H1 (cell line): Measurements from ENCODE around the gene PTPN21. TPM values are rescaled to one million over a fixed set of nuclear protein-coding genes. Genes with fewer than 3 reads are reported as not detected.

Source experiments
- CTCF ChIA-PET: fragments of 300-600 bp; sonication (Branson Sonifier 250); formaldehyde crosslinking; loops from one replicate; lab custom pipeline; 2021; ENCODE audit not compliant: partially characterized antibody; lab: Charles Lee
- POLR2A ChIA-PET: fragments of 300-600 bp; sonication (Branson Sonifier 250); formaldehyde crosslinking; loops from one replicate; lab custom pipeline; 2021; ENCODE audit warnings: inconsistent platforms; ENCODE audit not compliant: partially characterized antibody; lab: Charles Lee
- DNase-seq, 2 experiments: peaks; one replicate each; pipeline versions ENCODE4 v3.0.0 to v3.0.0-alpha.2; 2010 to 2022; ENCODE audit warnings: low spot score in 2 of 2, low read depth in 1 of 2, mixed read lengths in 1 of 2
- FAIRE-seq: peaks from 2 replicates; lab custom pipeline; 2011; peaks lifted over from hg19 to GRCh38; lab: Jason Lieb, UNC
- H2AFZ ChIP-seq: 2 replicates; pipeline ENCODE4 v1.8.1; 2012; ENCODE audit warnings: low read length, inconsistent platforms
- H2AK5ac ChIP-seq: 2 replicates; pipeline ENCODE4 v1.6.1; 2013; ENCODE audit warnings: low read depth, low read length
- H2BK120ac ChIP-seq: replicated peaks from 2 replicates; pipeline ENCODE3; 2013; ENCODE audit warnings: low read depth, low read length, inconsistent platforms
- H2BK12ac ChIP-seq: 2 replicates; pipeline ENCODE4 v1.6.1; 2013; ENCODE audit warnings: low read depth, low read length
- H2BK15ac ChIP-seq: 2 replicates; pipeline ENCODE4 v1.6.1; 2013; ENCODE audit warnings: low read length
- H2BK20ac ChIP-seq: 2 replicates; pipeline ENCODE4 v1.6.1; 2013; ENCODE audit warnings: low read length
- H2BK5ac ChIP-seq: 2 replicates; pipeline ENCODE4 v1.6.1; 2013; ENCODE audit warnings: low read depth, low read length
- H3K14ac ChIP-seq: 2 replicates; pipeline ENCODE4 v1.6.1; 2013; ENCODE audit warnings: inconsistent platforms; ENCODE audit not compliant: insufficient read length
- H3K18ac ChIP-seq: 2 replicates; pipeline ENCODE4 v1.6.1; 2013; ENCODE audit warnings: low read length; ENCODE audit errors: extremely low read depth
- H3K23ac ChIP-seq: 2 replicates; pipeline ENCODE4 v1.6.1; 2013; ENCODE audit warnings: inconsistent platforms; ENCODE audit not compliant: insufficient read length
- H3K23me2 ChIP-seq: 2 replicates; pipeline ENCODE4 v1.6.1; 2013; ENCODE audit warnings: low read depth, low read length
- H3K27ac ChIP-seq: 2 replicates; pipeline ENCODE4 v1.6.1; 2011; ENCODE audit warnings: low read depth, low read length, inconsistent platforms
- H3K27me3 ChIP-seq, 4 experiments: replicated peaks in 1 of 4; 1 replicate in 1 of 4; 2 replicates in 3 of 4; pipeline versions ENCODE4 v1.6.1 to v1.8.1; 2011 to 2013; ENCODE audit warnings: low read length in 3 of 4, mild to moderate bottlenecking in 3 of 4, inconsistent platforms in 2 of 4, mixed read lengths in 2 of 4, moderate library complexity in 1 of 4; ENCODE audit not compliant: control insufficient read depth in 3 of 4, insufficient read depth in 3 of 4; ENCODE audit errors: extremely low read depth in 1 of 4
- H3K36me3 ChIP-seq, 4 experiments: 2 replicates each; pipeline versions ENCODE4 v1.6.1 to v1.8.1; 2011 to 2013; ENCODE audit warnings: mild to moderate bottlenecking in 4 of 4, low read length in 3 of 4, moderate library complexity in 2 of 4, control low read depth in 1 of 4, inconsistent platforms in 1 of 4; ENCODE audit not compliant: insufficient read depth in 4 of 4, control insufficient read depth in 2 of 4
- H3K4ac ChIP-seq: replicated peaks from 2 replicates; pipeline ENCODE3; 2013; ENCODE audit warnings: low read length, low read depth, mixed read lengths, inconsistent platforms; ENCODE audit not compliant: insufficient read length
- H3K4me1 ChIP-seq, 4 experiments: replicated peaks in 1 of 4; 1 replicate in 1 of 4; 2 replicates in 3 of 4; pipeline versions ENCODE4 v1.6.1 to v1.8.1; 2011 to 2013; ENCODE audit warnings: low read length in 3 of 4, inconsistent platforms in 2 of 4, mixed read lengths in 1 of 4; ENCODE audit not compliant: insufficient read depth in 4 of 4, control insufficient read depth in 3 of 4
- H3K4me2 ChIP-seq, 2 experiments: 2 replicates each; pipeline versions ENCODE4 v1.6.1 to v1.8.1; 2011 to 2013; ENCODE audit warnings: low read depth in 2 of 2, low read length in 2 of 2, control low read depth in 1 of 2, inconsistent platforms in 1 of 2, mild to moderate bottlenecking in 1 of 2; ENCODE audit not compliant: insufficient read depth in 1 of 2
- H3K4me3 ChIP-seq, 4 experiments: fragments of 200-600, 300-600 bp in 1 of 4; sonication (generic), shearing (Covaris generic), sonication (Bioruptor Twin) in 1 of 4; 2 replicates each; pipeline versions ENCODE4 v1.5.1 to v1.8.1; 2011 to 2016; ENCODE audit warnings: low read length in 4 of 4, low read depth in 3 of 4, control low read depth in 2 of 4, inconsistent platforms in 2 of 4, mild to moderate bottlenecking in 2 of 4, mixed read lengths in 1 of 4, moderate library complexity in 1 of 4; ENCODE audit not compliant: insufficient read depth in 2 of 4; ENCODE audit errors: extremely low read depth in 1 of 4
- H3K56ac ChIP-seq: replicated peaks from 2 replicates; pipeline ENCODE3; 2013; ENCODE audit warnings: low read depth, mild to moderate bottlenecking, mixed read lengths, low read length, inconsistent platforms; ENCODE audit not compliant: insufficient read length
- H3K79me1 ChIP-seq: 2 replicates; pipeline ENCODE4 v1.6.1; 2013; ENCODE audit warnings: low read depth, low read length, control low read depth
- H3K79me2 ChIP-seq, 2 experiments: 2 replicates each; pipeline versions ENCODE4 v1.6.1 to v1.8.1; 2012 to 2013; ENCODE audit warnings: low read length in 2 of 2, mild to moderate bottlenecking in 2 of 2, inconsistent platforms in 1 of 2; ENCODE audit not compliant: insufficient read depth in 2 of 2, control insufficient read depth in 1 of 2
- H3K9ac ChIP-seq, 4 experiments: replicated peaks in 1 of 4; 1 replicate in 1 of 4; 2 replicates in 3 of 4; pipeline versions ENCODE4 v1.6.1 to v1.8.1; 2011 to 2013; ENCODE audit warnings: low read depth in 3 of 4, low read length in 3 of 4, control low read depth in 2 of 4, mild to moderate bottlenecking in 2 of 4, moderate library complexity in 2 of 4, inconsistent platforms in 1 of 4; ENCODE audit errors: extremely low read depth in 1 of 4
- H3K9me3 ChIP-seq, 2 experiments: 2 replicates each; pipeline versions ENCODE4 v1.6.1 to v1.8.1; 2012 to 2013; ENCODE audit warnings: mild to moderate bottlenecking in 2 of 2, moderate library complexity in 2 of 2, control low read depth in 1 of 2, inconsistent platforms in 1 of 2, low read depth in 1 of 2, low read length in 1 of 2, mixed read lengths in 1 of 2; ENCODE audit not compliant: insufficient read depth in 2 of 2
- H4K20me1 ChIP-seq, 2 experiments: replicated peaks in 1 of 2; 2 replicates each; pipeline versions ENCODE3 to v1.8.1; 2011 to 2013; ENCODE audit warnings: inconsistent platforms in 2 of 2, low read length in 2 of 2, mild to moderate bottlenecking in 1 of 2; ENCODE audit not compliant: insufficient read depth in 2 of 2, control insufficient read depth in 1 of 2
- H4K5ac ChIP-seq: 2 replicates; pipeline ENCODE4 v1.6.1; 2013; ENCODE audit warnings: low read length, low read depth, mixed read lengths, inconsistent platforms; ENCODE audit not compliant: insufficient read length
- H4K8ac ChIP-seq: 2 replicates; pipeline ENCODE4 v1.8.0; 2013; ENCODE audit warnings: mild to moderate bottlenecking, moderate library complexity, low read length, inconsistent platforms; ENCODE audit not compliant: insufficient read depth; ENCODE audit errors: extremely low read depth
- H4K91ac ChIP-seq: replicated peaks from 2 replicates; pipeline ENCODE3; 2013; ENCODE audit warnings: low read length, mixed read lengths, inconsistent platforms; ENCODE audit not compliant: insufficient read length
- ATF2 ChIP-seq: IDR thresholded peaks from 2 replicates; pipeline ENCODE4 v1.6.1; 2012; ENCODE audit warnings: low read length, inconsistent platforms
- TBP ChIP-seq: IDR thresholded peaks from 2 replicates; pipeline ENCODE4 v1.6.1; 2011; ENCODE audit warnings: low read depth, low read length, improper control_type of control experiment
- WGBS, 2 experiments: shearing (Covaris generic) in 1 of 2; methylation state at CpG; one replicate each; pipeline versions ENCODE4 v1.1.6 to v1.1.7; 2013 to 2015; ENCODE audit warnings: low lambda C conversion rate in 2 of 2, mixed read lengths in 2 of 2, inconsistent platforms in 1 of 2, low coverage in 1 of 2, missing lambda C conversion rate in 1 of 2; ENCODE audit not compliant: insufficient replicate concordance in 2 of 2, insufficient coverage in 1 of 2, insufficient read length in 1 of 2; ENCODE audit errors: extremely low coverage in 1 of 2, missing lambda C conversion rate in 1 of 2; 5-methylcytosine and 5-hydroxymethylcytosine counted together
- polyA plus RNA-seq, 7 experiments: library from polyadenylated mRNA; depleted of rRNA in 3 of 7; stranded (reverse) in 5 of 7; unstranded in 2 of 7; fragments of >200 nt in 5 of 7; fragments of 200-250 nt in 2 of 7; gene quantifications; 1 replicate in 5 of 7; 2 replicates in 1 of 7; 4 replicates in 1 of 7; pipeline versions ENCODE4 v1.2.1 to v1.2.3, GENCODE V29; 2011 to 2013; ENCODE audit warnings: missing spikeins in 2 of 7, mixed read lengths in 2 of 7
- total RNA-seq: library from RNA; stranded (reverse); fragmentation: NEBNext Ultra II Directional; extraction: Animal tissue kit (Norgen Biotek cat#: 25700); gene quantifications from 2 replicates; pipeline ENCODE4 v1.2.1, GENCODE V29; 2021

PTPN21 gene
- total and polyA plus RNA-seq, 2 of the 8 experiments (the other 6 are each of a cell fraction or from before 2014, with no cell fraction given), result 6.5 to 16.1 TPM

GRCh38 chr14:88516861-88517357 lies 37.9 kb downstream of the PTPN21 start:
- Histone ChIP-seq H4K5ac (no peak overlapping the region), H2BK15ac (no peak overlapping the region), H3K56ac (no peak overlapping the region), H3K4me1 (no peaks in the 10 kb centered on the region), H3K4ac (no peak overlapping the region), H3K14ac (no peak overlapping the region), H3K18ac (no peak overlapping the region), H3K23ac (no peak overlapping the region), H2BK20ac (no peak overlapping the region), H2AFZ (no peak overlapping the region), H2BK5ac (no peak overlapping the region), H3K79me2 (no peaks in the 10 kb centered on the region), H3K4me2 (no peak overlapping the region), H3K9ac (no peak overlapping the region), H3K27ac (no peak overlapping the region), H3K36me3 (peaks cover 0 to 2% (median 0%) of the 10 kb centered on the region in 4 experiments; a peak in 1 of 8 replicates), H4K91ac (no peak overlapping the region), H3K4me3 (no peak overlapping the region), H3K23me2 (no peaks in the 10 kb centered on the region), H2BK12ac (no peak overlapping the region), H4K8ac (no peak overlapping the region), H2AK5ac (no peak overlapping the region), H3K27me3 (no peaks in the 10 kb centered on the region), H4K20me1 (peaks cover 0 to 2% of the 10 kb centered on the region in 2 experiments), H3K9me3 (no peaks in the 10 kb centered on the region), H2BK120ac (no peak overlapping the region), H3K79me1 (no peaks in the 10 kb centered on the region)
- FAIRE-seq (no peak), DNase-seq (no peak)
- TF ChIP-seq ATF2 (no peak), TBP (no peak)
- ChIA-PET CTCF (no interaction called here), POLR2A (no interaction called here)
- 83% methylated on average over 7 of the region's 7 CpGs; no CpG with 5 or more reads in 1 of the 2 experiments for WGBS, 2 experiments
